Subcutaneous adipose tissue (tissue), 4 donors: Measurements from ENCODE around the gene ANKRD11. TPM values are rescaled to one million over a fixed set of nuclear protein-coding genes. Genes with fewer than 3 reads are reported as not detected.

ENCODE experiments used
- CTCF ChIP-seq: fragments of 450-650 bp; IDR thresholded peaks from one replicate; pipeline ENCODE4 v1.5.1; 2016; ENCODE audit warnings: low read depth, mild to moderate bottlenecking, control low read depth, antibody characterized with exemption, moderate library complexity
- total RNA-seq, 4 donors: library from RNA; depleted of rRNA; stranded (reverse); fragments of >200 nt; gene quantifications; one replicate each; pipeline ENCODE4 v1.1.0, GENCODE V29; 2016

The ANKRD11 gene
- total RNA-seq, 4 donors from 2014 or later = 56.1 to 190 (median 62.6) TPM

DNA sequence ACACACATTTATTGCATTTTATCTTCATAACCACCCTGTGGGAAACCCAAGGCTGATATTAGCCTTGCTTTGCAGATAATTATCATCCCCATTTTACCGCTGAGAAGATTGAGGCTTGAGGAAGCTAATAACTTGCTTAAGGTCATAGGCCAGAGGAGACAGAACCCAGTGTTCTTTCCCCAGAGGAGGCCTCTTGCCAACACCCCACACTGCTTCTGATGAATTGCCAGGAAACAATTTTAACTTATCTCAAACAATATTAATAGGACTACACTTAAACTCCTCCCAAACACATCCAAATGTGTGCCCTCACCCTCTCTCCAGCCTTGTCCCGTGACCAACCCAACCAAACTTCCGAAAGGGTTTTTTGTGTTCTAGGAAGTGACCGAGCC, 15.7 kb upstream of the ANKRD11 start:
- TF ChIP-seq CTCF = no peak

DNA sequence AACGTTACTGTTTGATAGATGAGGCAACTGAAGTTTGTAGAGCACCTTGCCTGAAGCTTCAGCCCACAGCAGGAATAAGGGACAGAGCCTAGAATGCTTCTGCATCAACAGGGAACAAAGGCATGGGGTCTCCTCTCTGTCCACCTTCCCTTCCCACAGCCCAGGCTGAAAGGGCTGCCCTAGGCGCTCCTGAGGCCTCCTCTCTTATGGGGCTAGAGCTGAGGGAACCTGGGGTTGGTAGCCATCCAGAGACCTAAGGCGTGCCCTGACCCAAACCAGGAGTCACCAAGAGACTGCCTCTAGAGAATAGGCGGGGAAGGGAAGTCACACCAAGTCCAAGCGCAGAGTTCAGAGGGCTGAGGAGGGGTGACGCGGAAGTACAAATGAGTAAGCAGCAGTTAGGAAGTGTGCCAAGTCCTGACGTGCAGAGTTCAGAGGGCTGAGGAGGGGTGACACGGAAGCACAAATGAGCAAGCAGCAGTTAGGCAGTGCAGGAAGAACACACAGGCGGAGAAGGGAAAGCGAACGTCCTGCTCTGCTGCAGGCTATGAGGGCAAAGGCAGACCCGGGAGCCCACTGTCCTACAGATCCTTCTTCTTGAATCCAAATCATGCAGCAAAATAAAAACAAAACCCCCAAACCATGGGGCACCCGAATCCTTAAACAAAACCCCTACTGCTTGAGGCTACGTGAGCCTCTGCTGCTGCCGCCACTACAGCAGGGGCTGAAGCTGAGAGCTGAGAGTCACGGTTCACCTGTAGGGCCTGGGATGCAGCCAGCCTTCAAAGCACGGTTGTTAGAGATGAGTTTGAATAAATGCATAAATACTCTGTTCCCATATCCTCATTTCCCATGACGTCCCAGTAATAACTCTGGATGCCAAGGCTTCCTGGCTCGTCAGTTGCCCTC, 15.1 kb upstream of the ANKRD11 start:
- no peak for TF ChIP-seq CTCF

DNA sequence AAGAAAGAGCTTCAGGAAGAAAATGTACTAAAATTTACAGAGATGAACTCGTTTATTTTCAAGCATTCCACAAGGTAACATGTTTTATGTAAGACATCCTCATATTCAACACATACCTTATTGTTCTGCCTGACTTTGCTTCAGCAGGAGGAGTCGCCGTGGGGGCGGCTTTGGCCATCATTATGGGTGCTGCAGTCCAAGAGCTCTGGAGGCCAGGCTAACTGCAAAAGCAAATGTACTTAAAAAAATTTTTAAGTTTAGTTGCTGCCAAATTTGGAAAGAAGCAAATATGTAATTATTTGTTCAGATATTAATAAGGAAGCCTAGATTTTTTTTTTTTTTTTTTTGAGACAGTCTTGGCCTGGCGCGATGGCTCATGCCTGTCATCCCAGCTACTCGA, 13.7 kb upstream of the ANKRD11 start:
- TF ChIP-seq CTCF = no peak

DNA sequence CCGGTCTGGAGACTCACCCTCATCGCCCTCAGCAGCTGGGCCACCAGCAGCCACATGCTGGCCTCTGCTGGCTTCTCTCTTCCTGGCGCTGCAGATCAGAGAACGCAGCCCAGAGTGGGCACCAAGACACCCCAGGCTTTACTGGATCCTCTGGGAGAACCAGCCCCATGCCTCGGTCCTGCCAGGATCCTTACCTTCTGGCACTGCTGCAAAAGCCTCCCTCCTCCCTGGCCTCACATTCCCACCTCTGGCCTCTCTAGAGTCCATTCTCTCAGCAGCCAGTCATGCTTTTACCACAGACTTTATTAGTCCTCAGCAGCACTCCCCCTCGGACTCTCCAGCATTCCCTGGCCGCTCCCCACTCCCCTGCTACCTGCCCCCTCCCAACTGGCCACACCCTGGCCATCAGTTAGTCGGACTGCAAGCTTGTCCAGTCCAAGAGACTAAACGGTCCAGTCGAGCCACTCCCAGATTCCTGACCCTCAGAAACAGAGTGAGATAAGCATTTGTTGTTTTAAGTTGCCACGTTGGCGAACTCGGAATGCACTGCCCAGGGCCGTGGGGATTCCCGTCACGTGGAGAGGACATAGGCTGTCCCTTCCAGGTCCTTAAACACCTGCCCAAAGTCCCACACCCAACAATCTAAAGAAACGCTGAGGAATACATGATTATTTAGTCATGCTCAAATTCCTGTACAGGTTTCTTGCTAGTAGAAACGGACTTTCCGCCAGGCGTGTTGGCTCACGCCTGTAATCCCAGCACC, 11.9 kb upstream of the ANKRD11 start:
- no peak for TF ChIP-seq CTCF

DNA sequence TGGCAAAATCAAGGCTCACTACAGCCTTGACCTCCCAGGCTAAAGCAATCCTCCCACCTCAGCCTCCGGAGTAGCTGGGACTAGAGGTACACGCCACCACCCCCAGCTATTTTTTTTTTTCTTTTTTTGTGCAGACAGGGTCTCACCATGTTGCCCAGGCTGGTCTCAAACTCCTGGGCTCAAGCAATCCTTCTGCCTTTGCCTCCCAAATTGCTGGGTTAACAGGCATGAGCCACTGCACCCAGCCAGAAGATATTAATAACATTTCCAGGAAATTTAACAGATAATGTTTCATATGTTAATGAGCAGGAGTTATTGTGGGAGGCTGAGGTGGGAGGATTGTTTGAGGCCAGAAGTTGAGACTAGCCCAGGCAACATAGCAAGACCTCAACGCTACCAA, 9.4 kb upstream of the ANKRD11 start:
- TF ChIP-seq CTCF = no peak

GRCh38 chr16:89498839-89499238, 8.5 kb upstream of the ANKRD11 start:
- TF ChIP-seq CTCF = no peak

- TF ChIP-seq CTCF = no peak
Measured at GRCh38 chr16:89495121-89495520, 4.8 kb upstream of the ANKRD11 start.
